ENCODE measurements around the gene SS18L1.
A peak's percentile ranks its signal among the peaks of the same experiment; 100 is the strongest.

Gene SS18L1

DNA sequence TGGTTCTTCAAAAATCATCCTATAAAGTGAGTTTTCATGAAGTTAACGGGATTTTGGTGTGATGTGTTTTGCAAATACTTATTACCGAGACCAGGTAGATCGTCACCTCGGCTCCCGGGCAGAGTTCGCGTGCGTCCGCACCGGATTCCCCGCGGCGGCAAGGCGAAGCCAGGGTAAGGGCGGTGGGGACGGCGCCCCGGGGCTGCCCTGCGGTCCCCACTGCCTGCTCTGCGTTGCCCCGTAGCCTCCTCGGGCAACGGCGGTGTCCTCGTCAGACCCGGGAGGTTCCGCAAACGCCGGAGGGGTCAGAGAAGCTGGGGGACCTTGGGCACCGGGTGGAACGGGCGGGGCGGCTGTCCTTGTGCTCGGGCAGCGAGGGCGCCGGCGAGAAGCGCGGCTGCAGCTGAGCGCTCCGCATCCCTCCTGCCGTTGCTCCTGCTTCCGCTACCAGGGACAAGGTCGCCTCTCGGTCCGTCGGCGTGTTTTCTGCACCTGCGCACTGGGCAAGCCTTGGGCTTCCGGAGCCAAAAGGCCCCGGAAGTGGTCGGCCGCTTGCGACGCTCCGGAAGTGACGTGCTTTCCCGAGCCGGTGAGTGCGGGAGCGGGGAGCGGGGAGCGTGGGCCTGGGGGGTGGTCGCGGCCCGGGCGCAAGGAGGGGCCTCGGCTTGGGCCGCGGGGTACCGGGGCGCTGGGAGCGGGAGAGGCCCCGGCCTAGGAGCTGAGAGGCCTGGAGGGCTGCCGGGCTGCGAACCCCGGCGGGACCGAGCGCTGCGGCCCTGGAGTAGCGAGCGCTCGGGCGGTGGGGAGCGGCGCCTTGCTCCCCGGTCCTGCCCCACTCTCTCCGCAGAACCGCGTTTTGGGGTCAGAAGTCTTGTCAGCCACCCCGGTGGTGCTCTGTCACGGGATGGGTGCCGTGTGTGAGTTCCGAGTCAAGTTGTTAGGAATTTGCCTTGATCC is 39.2 kb downstream of the SS18L1 start, which contains the start of gene MTG2:
Gene MTG2 (plus strand): TSS at position 560 of the 957 bp plus-strand sequence. CDS start 10,393 bp downstream, outside the sequence.
- peak; percentile 100 for DNase-seq (ENCODE audit: low spot score)
- in situ Hi-C loops (cut with MboI; ENCODE audit: low pct_unique_long_range_greater_than_20kb, low sequenced_read_pairs, unreplicated experiment), result no loop called here
- TF ChIP-seq, protein P1, sequence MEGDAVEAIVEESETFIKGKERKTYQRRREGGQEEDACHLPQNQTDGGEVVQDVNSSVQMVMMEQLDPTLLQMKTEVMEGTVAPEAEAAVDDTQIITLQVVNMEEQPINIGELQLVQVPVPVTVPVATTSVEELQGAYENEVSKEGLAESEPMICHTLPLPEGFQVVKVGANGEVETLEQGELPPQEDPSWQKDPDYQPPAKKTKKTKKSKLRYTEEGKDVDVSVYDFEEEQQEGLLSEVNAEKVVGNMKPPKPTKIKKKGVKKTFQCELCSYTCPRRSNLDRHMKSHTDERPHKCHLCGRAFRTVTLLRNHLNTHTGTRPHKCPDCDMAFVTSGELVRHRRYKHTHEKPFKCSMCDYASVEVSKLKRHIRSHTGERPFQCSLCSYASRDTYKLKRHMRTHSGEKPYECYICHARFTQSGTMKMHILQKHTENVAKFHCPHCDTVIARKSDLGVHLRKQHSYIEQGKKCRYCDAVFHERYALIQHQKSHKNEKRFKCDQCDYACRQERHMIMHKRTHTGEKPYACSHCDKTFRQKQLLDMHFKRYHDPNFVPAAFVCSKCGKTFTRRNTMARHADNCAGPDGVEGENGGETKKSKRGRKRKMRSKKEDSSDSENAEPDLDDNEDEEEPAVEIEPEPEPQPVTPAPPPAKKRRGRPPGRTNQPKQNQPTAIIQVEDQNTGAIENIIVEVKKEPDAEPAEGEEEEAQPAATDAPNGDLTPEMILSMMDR (IDR thresholded peaks at IDR 0.05; ENCODE audit: extremely low read depth, insufficient read depth, missing control alignments), result no peak

GRCh38 chr20:62183426-62184142 is 40.0 kb downstream of the SS18L1 start:
- in situ Hi-C loops (cut with MboI; ENCODE audit: low pct_unique_long_range_greater_than_20kb, low sequenced_read_pairs, unreplicated experiment), result no loop called here

GRCh38 chr20:62186096-62186426 is 42.5 kb downstream of the SS18L1 start:
- in situ Hi-C loops (cut with MboI; ENCODE audit: low pct_unique_long_range_greater_than_20kb, low sequenced_read_pairs, unreplicated experiment), result no loop called here
- TF ChIP-seq, protein P1 (IDR thresholded peaks at IDR 0.05; ENCODE audit: extremely low read depth, insufficient read depth, missing control alignments), result no peak
- no peak for DNase-seq (ENCODE audit: low spot score)

More at GRCh38 chr20:62183426-62184142, 40.0 kb downstream of the SS18L1 start:
- TF ChIP-seq, protein P1 (IDR thresholded peaks at IDR 0.05; ENCODE audit: extremely low read depth, insufficient read depth, missing control alignments), result no peak
- no peak for DNase-seq (ENCODE audit: low spot score)

DNA sequence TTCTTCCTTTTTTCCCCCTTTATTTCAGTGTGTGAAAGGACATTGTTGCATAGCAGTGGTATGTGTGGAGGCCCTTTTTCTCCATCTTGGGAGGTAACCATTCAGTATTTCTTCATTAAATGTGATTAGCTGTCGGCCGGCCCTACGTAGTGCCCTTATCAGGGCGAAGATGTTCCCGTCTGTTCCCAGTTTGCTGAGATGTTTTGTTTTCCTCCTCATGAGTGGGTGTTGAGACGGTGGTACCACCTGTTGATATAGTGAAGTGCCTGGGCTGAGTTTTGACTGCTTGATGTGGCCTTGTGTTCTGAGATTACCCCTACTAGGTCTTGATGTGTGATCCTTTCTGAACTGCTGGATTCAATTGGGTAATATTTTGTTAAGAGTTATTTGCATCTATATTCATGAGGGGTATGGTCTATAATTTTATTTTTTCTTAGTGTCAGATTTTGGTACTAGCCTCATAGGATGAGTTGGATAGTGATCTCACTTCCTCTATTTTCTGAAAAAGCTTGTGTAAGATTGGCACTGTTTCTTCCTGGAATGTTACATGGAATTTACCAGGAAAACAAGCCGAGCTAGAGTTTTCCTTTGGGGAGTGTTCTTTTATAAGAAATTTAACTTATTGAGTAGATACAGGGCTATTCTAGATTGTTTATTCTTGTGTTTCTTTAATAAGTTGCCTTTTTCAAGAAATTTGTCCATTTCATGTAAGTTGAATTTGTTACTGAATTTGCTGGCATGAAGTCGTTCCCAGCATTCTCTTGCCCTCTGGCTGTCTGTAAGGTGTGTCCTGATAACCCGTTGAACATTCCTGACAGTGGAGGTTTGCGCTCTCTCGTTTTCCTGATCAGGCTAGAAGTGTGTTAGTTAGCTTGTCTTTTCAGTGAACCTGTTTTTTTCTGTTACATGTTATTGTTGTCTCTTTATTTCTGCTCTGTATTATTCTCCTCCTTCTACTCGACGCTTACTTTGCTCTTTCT is 43.6 kb downstream of the SS18L1 start:
- TF ChIP-seq, protein P1 (IDR thresholded peaks at IDR 0.05; ENCODE audit: extremely low read depth, insufficient read depth, missing control alignments), result no peak
- no peak for DNase-seq (ENCODE audit: low spot score)
- in situ Hi-C loops (cut with MboI; ENCODE audit: low pct_unique_long_range_greater_than_20kb, low sequenced_read_pairs, unreplicated experiment), result no loop called here

GRCh38 chr20:62190639-62191411 is 47.3 kb downstream of the SS18L1 start:
- in situ Hi-C loops (cut with MboI; ENCODE audit: low pct_unique_long_range_greater_than_20kb, low sequenced_read_pairs, unreplicated experiment), result no loop called here
- DNase-seq (ENCODE audit: low spot score), result no peak
- TF ChIP-seq, protein P1 (IDR thresholded peaks at IDR 0.05; ENCODE audit: extremely low read depth, insufficient read depth, missing control alignments), result no peak

All from GM13977 (cell line).